Activated gamma-delta T cell treated with Interleukin-2 at 50 U/mL for 16 hours (primary cell): ENCODE measurements around the gene ESPN.

Experiments
- DNase-seq: peaks from one replicate; pipeline ENCODE4 v3.0.0-alpha.2; 2020

Gene ESPN

DNA sequence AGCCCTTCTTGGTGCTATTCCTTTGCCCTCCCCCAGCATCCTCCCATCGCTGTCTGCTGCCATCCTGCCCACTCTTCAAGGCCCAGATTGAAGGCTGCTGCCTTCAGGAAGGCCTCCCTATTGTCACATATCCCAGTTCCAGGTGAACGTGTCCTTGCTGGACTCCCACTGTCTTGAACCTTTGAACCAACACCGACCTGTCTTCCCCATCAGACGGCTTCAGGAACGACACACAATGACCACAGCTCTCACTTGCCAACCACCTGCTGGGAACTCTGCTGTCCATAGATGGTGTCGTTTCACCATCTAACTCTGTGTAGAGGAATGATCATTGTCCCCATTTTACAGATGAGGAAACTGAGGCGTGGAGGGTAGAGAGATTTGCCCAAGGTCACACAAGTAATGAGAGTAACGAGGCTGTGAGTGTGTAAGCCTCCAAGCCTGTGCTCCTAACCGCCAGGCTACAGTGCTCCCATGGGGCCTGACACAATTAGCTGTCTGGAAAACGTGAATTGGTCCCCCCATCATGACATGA is 76.8 kb downstream of the ESPN start:
- no peak for DNase-seq

DNA sequence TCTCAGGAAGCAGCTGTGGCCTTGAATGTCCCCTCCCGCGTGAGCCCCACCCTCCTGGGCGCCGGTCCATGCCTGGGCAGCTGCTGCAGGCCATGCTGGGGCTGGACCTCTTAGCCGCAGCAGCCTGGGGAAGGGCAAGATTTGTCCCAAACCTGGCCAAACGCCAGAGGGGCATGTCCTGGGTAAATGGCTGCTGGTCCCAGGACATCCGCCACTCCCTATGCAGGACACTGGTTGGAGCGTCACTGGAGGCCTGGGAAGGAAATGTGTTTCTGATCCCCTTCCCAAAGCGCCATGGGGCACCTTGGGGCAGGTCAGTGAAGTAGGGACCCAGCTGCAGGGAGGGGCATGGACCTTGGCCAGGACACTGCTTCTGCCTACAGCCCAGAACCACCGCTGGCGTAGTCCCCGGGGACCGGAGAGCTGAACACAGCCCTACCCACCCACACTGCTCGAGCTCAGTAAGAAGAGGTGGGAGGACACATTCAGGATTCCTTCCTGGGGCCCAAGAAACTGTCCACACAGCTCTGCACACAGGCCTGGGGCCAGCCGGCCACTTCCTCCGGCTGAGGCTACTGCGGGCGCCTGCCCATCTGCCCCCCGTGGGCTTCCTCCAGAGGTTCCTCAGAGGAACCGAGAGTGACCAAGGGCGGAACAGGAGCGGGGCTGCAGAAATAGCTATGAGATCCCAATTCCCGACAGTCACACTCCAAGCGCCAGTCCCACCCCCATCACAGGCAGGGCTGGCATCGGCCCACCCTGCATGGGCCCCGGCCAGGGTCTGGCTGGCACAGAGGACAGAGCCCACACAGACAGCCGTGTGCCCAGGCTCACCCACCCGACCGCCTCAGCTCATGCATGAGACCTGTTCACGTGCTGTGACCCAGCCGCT is 77.7 kb downstream of the ESPN start:
- no peak for DNase-seq

DNA sequence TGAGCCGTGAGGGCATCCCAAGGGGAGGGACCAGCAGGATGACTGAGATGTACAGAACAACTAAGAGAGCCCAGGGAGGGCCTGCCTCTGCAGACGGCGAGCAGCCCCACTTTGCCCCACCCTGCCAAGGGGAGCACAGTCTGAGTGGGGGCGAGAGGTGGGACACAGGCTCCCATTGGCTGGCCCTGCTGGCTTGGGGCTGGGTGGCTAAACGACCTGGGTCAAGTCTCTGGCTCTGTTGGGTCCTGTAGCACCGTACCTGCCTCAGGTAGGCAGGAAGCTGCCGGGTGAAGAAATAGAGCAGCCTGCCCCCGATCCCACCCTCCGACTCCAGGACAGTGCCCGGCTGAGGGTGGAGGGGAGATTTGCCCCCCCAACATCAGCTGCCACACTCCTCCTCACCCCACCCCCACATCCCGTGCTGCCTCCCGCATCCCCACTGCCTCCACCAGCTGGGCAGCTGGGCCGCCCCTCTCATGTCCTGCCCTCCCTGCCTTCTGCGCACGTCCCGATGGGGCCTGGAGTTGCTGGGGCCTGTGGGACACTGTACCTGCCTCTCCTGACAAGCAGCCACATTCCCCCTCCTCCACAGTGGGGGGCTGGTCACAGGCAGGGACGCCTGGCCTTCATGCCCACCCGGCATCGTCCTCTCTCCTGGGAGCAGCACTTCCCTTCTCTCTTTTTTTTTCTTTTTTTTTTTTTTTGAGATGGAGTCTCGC is 79.5 kb downstream of the ESPN start:
- no peak for DNase-seq

DNA sequence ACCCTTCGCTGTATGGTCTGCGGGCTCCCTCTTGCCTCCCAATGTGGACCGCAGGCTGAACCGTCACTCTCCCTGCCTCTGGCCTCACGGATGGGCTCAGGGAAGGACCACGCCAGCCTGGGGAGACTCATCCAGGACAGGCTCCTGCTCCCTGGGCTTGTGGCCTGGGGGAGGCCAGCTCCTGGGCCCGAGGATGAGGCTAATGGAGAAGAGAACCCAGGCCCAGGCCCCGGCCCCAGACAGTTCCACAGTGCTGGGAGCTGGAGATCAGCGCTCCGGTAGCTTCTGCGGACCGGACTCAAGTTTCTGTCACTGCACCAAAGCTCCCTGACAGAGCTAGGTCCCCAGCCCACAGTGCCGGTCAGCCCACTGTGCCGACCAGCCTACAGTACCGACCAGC is 80.3 kb downstream of the ESPN start:
- no peak for DNase-seq

DNA sequence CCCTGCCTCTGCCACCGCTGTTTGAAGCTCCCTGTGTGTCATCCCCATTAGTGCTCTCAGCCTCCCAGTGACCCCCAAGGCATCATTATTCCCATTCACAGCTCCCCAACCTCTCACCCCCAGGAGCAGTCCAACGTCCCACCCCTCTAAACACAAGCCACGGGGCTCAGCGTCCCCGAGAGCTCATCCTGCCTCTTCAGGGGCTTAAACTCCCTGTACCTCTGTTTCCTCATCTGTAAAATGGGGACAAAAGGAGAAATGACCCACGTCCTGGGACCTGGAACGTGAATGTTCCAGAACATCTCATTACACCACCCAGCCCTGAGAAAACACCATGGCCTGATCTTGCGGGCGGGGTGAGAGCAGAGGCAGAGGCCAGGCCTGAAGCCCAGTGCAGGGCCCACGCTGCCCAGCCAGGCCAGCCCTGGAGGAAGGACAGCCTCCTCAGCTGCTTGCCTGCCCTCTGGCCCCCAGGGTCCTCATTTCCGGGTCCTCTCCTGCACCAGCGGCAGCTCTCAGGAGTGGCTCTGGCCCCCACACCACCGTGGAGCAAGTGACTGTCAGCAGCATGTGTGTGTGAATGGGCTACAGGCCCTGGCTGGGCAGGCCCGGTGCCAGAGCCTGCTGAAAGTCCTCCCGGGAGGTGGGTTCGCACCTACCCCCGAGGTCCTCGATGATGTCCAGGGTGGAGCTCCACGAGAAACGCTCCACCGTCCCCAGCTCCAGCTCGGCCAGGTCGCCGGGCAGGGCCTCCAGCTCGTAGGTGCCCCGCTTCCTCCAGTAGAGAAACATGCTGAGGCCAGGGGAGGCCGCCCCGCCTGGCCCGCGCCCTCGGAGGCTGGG is 81.0 kb downstream of the ESPN start:
- no peak for DNase-seq

DNA sequence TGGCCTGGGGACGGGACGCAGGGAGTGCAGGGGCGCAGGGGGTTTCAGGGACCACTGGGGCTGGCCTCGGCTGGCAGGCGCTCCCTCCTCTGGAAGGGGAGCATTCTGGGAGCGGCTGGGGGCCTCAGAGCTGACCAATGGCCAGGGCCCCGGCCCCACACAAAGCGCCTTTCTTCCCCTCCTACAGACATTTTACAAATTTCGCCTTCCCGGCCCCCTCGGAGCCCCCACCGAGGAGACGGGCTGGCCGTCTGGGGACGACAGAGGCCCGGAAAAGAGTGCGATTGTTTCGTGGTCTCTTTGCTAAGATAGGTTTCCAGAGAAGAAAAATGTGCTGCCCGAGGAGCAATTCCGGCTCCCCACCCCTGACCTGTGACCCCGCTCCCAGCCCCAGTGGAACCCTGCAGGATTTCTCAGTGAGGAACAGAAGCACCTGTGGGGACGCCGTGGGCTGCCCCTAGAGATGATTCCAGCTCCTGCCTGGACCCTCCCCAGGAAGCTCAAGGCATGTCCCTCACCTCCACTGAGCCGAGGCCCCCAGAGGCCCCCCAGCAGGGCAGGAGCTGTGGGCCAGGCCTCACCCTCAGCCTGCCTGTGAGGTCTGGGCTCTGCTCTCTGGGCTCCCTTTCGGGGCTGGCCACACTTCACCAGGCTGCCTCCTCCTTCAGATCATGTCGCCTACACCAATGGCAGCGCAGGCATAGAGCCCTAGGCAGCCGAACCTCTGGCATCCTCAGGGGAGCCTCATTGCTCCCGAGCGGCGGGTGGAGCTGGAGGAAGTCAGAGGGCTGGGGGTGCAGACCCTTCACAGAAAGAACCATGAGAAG is 81.8 kb downstream of the ESPN start:
- DNase-seq: no peak

DNA sequence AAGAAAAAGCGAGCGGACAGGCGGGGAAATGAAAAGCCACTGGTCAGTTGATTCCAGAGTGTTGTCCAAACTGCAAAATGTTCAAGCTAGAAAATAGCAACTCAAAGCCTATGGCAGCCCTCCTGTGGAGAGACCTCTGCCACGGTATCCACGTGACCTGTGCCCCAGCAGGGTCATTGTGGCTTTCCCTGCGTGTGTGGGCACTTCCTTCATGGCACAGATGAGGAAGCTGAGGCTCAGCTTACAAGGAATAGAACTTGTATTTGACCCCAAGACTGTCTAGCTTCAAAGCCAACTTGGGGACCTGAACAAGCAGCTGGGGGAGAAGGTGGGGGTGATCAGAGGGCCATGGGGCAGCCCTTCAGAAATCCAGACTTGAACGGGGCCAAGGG is 82.5 kb downstream of the ESPN start:
- no peak for DNase-seq

DNA sequence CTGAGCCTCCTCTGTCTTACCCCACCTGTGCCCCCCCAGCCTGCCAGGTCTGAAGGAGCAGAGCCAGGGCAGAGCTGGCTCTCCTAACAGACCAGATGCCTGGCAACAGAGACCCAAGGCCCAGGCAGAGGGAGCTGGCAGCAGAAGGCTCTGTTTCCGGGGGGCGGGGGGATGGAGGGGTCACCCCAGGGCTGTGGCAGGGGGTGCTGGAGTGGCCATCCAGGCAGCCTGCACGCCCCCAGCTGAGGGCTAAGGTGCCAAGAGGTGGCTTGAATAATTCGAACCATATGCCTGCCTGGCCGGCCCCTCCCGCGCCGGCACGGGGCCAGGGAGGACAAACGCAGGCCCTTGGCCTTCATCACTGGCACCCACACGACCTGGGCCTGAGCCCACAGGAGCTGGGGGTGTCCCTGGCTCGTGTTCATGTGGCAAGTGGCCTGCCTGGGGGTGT is 82.9 kb downstream of the ESPN start:
- DNase-seq: no peak

DNA sequence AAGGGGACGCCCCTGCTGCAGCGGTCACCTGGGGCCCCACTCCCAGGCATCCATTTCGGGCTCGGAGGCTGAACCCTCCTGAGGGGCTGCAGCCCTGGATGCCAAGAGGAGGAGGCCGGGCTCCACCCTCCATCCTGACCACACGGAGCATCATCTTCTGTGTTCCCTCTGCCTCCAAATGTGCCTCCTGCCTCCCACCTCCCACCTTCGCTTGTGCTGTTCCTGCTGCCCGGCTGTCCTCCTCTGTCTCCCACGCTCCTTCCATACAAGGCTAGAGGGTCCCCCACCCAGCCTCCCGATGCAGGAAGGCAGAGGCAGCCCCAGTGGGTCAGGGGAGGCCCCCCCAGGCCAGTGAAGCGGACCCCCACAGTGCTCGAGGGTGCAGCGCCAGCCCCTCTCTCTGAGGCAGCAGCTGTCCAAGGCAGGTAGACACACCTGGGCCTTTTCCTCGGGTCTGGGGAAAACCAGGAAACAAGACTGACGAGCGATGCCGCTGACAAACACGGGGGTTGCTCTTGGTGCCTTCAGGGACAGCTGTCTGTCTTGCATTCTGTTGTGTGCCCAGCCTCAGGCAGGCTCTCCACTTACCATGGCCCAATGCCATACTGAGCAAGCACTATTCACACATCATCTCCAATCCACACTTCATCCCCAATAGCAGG is 83.7 kb downstream of the ESPN start:
- DNase-seq: no peak

DNA sequence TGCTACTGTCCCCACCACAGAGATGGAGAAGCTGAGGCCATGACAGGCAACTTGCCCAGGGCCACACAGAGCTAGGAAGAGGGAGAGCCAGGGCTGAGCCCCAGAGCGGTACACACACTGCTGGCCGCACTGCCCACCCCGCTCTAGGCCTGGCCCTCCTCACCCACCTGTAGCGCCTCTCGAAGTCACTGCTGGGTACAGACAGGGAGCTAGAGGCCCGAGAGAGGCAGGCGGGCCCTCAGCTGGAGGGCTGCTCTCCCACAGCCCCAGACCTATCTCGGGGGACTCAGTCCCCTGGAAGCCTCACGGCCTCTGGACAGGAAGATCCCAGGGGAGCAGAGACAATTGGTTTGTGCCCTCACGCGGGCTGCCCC is 84.2 kb downstream of the ESPN start:
- no peak for DNase-seq

DNA sequence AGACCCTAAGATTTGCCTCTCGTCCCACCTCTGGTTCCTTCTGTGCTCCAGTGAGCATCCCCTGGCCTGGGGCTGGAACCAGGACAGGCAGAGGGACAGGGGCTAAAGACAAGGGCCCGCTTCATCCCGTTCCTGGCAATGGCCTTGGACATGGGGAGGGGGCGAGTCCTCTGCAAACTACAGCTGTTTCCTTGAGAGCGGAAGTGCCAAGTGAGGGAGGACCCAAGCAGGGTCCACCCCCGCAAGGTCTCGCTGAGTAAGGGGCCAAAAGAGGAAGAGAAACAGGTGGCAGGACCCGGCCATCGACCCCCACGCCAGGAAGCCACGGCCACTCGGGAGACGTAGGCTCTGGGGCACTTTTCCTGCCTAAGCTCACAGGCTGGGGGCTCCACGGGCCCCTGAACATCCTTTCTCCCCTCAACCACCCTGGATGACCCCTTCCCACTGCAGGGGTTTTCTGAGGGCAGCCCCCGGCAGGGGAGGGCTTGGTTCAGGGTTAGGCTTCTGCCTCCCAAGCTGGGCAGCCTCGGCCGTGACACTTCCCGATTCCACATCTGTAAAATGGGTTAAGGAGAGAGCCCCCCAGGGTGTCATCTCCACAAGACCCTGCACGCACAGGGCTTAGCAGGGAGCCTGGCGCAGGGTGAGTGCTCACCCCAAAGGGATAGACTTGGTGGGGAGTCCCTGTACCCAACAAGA is 84.8 kb downstream of the ESPN start:
- no peak for DNase-seq

DNA sequence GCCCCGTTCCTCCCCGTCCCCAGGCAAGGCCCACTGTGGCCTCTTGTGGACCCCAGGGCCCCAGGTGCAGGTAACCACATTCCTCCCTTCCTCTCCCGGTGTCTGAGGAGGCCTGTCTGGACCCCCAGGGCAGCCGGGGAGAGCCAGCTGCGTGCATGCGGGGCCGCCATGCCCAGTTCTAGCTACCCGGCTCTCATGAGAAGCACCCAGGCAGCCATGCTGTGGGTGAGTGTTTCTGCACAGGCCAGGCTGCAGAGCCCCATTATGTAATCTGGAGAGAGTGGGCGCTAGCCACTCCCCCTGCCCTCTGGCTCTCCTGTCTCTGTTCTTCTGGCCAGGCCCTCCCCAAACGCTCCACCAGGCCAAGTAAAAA is 85.3 kb downstream of the ESPN start:
- DNase-seq: no peak

DNA sequence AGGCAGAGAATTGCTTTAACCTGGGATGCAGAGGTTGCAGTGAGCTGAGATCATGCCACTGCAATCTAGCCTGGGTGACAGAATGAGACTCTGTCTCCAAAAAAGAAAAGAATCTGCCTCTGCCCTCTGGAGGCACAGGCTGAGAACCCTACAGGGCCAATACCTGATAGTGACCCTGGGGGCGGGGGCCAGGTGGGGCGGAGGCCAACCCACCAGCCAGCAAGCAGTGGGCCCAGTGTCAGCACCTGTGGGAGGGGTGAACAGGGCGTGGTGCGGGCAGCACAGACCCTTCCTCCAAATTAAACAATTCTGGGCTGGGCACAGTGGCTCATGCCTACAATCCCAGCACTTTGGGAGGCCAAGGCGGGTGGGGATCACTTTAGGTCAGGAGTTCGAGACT is 85.9 kb downstream of the ESPN start:
- DNase-seq: no peak
